ENCODE data around the gene DENND11. TPM values are rescaled to one million over a fixed set of nuclear protein-coding genes. Genes with fewer than 3 reads are reported as not detected.

DENND11 gene
- total RNA-seq, 1 experiment from 2014 or later: 33.0 TPM

GRCh38 chr7:141714571-141714970 lies 12.6 kb upstream of the DENND11 start:
- no peak overlapping the region for H3K4me3 ChIP-seq (ENCODE audit: low read depth, low read length)
- no peak for TF ChIP-seq CTCF (IDR thresholded peaks at IDR 0.05; ENCODE audit: insufficient read depth in 1 of 2, low read depth in 1 of 2, low read length in 1 of 2, severe bottlenecking in 1 of 2, unreplicated experiment in 1 of 2)
- no peaks in the 10 kb centered on the region for H3K36me3 ChIP-seq (ENCODE audit: control insufficient read depth, insufficient read depth, low read length)
- no peak overlapping the region for H3K4me3 Mint-ChIP-seq (ENCODE audit: unreplicated experiment)
- no peak overlapping the region for H3K27ac Mint-ChIP-seq (ENCODE audit: unreplicated experiment)
- peaks cover 14% of the 10 kb centered on the region for H3K4me1 Mint-ChIP-seq (ENCODE audit: low read depth, unreplicated experiment)
- no peak for DNase-seq
- H3K27me3 ChIP-seq (replicated peaks; ENCODE audit: control insufficient read depth, insufficient read depth, low read length): no peaks in the 10 kb centered on the region
- ChIA-PET POLR2A (interaction anchor here (1.1 to 1.7 kb wide), 2 partner anchors 13 to 23 kb away, joined by 6 to 16 read pairs; partner anchors contain the start of genes DENND11 and SSBP1), CTCF (interaction anchor here (2.3 to 2.6 kb wide), 2 partner anchors 24 to 60 kb away, joined by 11 to 19 read pairs; partner anchors contain the start of gene SSBP1)
- intact Hi-C loops (cut with micrococcal nuclease; ENCODE audit: unreplicated experiment): loop anchor here (1.0 kb wide), 2 partner anchors 8 to 24 kb away; partner anchors contain the start of gene SSBP1
- BruUV-seq (replicated peaks): TSS peak; percentile 76
- H3K27me3 Mint-ChIP-seq (ENCODE audit: insufficient read depth, unreplicated experiment): no peaks in the 10 kb centered on the region
- H3K36me3 Mint-ChIP-seq (ENCODE audit: insufficient read depth, unreplicated experiment): no peaks in the 10 kb centered on the region
- peaks cover 34% of the 10 kb centered on the region for H3K4me1 ChIP-seq
- H3K9me3 ChIP-seq: no peaks in the 10 kb centered on the region
- H3K9me3 Mint-ChIP-seq (ENCODE audit: unreplicated experiment): no peaks in the 10 kb centered on the region

GRCh38 chr7:141713890-141714289 lies 11.9 kb upstream of the DENND11 start:
- Mint-ChIP-seq H3K27me3 (ENCODE audit: insufficient read depth, unreplicated experiment) (no peaks in the 10 kb centered on the region), H3K4me3 (ENCODE audit: unreplicated experiment) (no peak overlapping the region), H3K9me3 (ENCODE audit: unreplicated experiment) (no peaks in the 10 kb centered on the region), H3K4me1 (ENCODE audit: low read depth, unreplicated experiment) (peaks cover 14% of the 10 kb centered on the region), H3K27ac (ENCODE audit: unreplicated experiment) (no peak overlapping the region), H3K36me3 (ENCODE audit: insufficient read depth, unreplicated experiment) (no peaks in the 10 kb centered on the region)
- H3K36me3 ChIP-seq (ENCODE audit: control insufficient read depth, insufficient read depth, low read length): no peaks in the 10 kb centered on the region
- H3K4me3 ChIP-seq (ENCODE audit: low read depth, low read length): no peak overlapping the region
- peak; percentile 12 to 56 for DNase-seq
- H3K27me3 ChIP-seq (replicated peaks; ENCODE audit: control insufficient read depth, insufficient read depth, low read length): no peaks in the 10 kb centered on the region
- CTCF ChIA-PET: interaction anchor here (2.3 to 2.6 kb wide), 2 partner anchors 24 to 59 kb away, joined by 11 to 19 read pairs; partner anchors contain the start of gene SSBP1
- TF ChIP-seq CTCF (IDR thresholded peaks at IDR 0.05; ENCODE audit: insufficient read depth in 1 of 2, low read depth in 1 of 2, low read length in 1 of 2, severe bottlenecking in 1 of 2, unreplicated experiment in 1 of 2): no peak
- no TSS peak for BruUV-seq (replicated peaks)
- POLR2A ChIA-PET: interaction anchor here (1.1 to 1.7 kb wide), 2 partner anchors 13 to 24 kb away, joined by 6 to 16 read pairs; partner anchors contain the start of genes DENND11 and SSBP1
- intact Hi-C loops (cut with micrococcal nuclease; ENCODE audit: unreplicated experiment): loop anchor here (1.0 kb wide), 2 partner anchors 8 to 24 kb away; partner anchors contain the start of gene SSBP1
- H3K9me3 ChIP-seq: no peaks in the 10 kb centered on the region
- H3K4me1 ChIP-seq: peaks cover 34% of the 10 kb centered on the region

GRCh38 chr7:141712603-141713255 lies 10.8 kb upstream of the DENND11 start:
- POLR2A ChIA-PET: no interaction called here

More at GRCh38 chr7:141712603-141713255, 10.8 kb upstream of the DENND11 start:
- Mint-ChIP-seq H3K36me3 (ENCODE audit: insufficient read depth, unreplicated experiment) (no peaks in the 10 kb centered on the region), H3K27ac (ENCODE audit: unreplicated experiment) (no peak overlapping the region), H3K4me1 (ENCODE audit: low read depth, unreplicated experiment) (peaks cover 14% of the 10 kb centered on the region), H3K4me3 (ENCODE audit: unreplicated experiment) (no peak overlapping the region), H3K27me3 (ENCODE audit: insufficient read depth, unreplicated experiment) (no peaks in the 10 kb centered on the region), H3K9me3 (ENCODE audit: unreplicated experiment) (no peaks in the 10 kb centered on the region)
- Histone ChIP-seq H3K36me3 (ENCODE audit: control insufficient read depth, insufficient read depth, low read length) (no peaks in the 10 kb centered on the region), H3K4me3 (ENCODE audit: low read depth, low read length) (no peak overlapping the region), H3K9me3 (no peaks in the 10 kb centered on the region), H3K4me1 (peaks cover 34% of the 10 kb centered on the region), H3K27me3 (replicated peaks; ENCODE audit: control insufficient read depth, insufficient read depth, low read length) (no peaks in the 10 kb centered on the region)
- CTCF ChIA-PET: no interaction called here
- DNase-seq: no peak
- intact Hi-C loops (cut with micrococcal nuclease; ENCODE audit: unreplicated experiment): no loop called here
- BruUV-seq (replicated peaks): no TSS peak
- no peak for TF ChIP-seq CTCF (IDR thresholded peaks at IDR 0.05; ENCODE audit: insufficient read depth in 1 of 2, low read depth in 1 of 2, low read length in 1 of 2, severe bottlenecking in 1 of 2, unreplicated experiment in 1 of 2)
